Erythroblast (primary cell): Measurements from ENCODE around the gene CD300C.

Experiments used
- GATA1 ChIP-seq: IDR thresholded peaks from 2 replicates; pipeline ENCODE4 v1.6.1; 2011; ENCODE audit warnings: low read depth, mild to moderate bottlenecking, control low read depth, low read length, moderate library complexity
- POLR2A ChIP-seq: IDR thresholded peaks from 2 replicates; pipeline ENCODE4 v1.6.1; 2011; ENCODE audit warnings: mild to moderate bottlenecking, low read length

DNA sequence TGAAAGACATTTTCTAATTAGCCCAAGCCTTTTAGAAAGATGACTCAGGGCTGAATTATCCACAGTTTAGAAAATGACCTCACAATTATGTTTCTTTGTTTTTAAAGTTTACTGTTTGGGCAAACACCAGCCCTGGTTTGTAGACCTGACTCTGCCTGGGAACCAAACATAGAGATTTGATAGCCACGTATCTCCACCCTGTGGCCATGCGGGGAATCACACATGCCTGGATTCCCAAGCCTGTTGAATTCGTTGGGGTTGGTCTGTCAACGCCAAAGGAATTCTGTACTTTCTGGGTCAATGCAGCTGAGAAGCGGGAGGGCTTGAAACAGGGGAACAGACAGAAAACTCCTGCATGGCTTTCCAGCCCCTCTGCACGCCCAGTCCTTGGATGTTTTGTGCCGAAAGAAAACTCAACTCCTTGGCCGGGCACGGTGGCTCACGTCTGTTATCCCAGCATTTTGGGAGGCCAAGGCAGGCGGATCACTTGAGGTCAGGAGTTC is 52.5 kb downstream of the CD300C start:
- TF ChIP-seq POLR2A = no peak
- no peak for TF ChIP-seq GATA1
